Liver (tissue), 3 donors: Measurements from ENCODE around the gene FOXK1.

Source experiments
- CTCF ChIP-seq: fragments of 150-350 bp; IDR thresholded peaks from 2 replicates; pipeline ENCODE4 v1.5.1; 2017; ENCODE audit warnings: improper control_type of control experiment, low read depth, low read length; ENCODE audit not compliant: missing input control
- HNF4G ChIP-seq: IDR thresholded peaks from 2 replicates; pipeline ENCODE4 v1.6.1; 2016; ENCODE audit warnings: antibody characterized with exemption
- MAX ChIP-seq: IDR thresholded peaks from 2 replicates; pipeline ENCODE4 v1.6.1; 2016; ENCODE audit warnings: antibody characterized with exemption
- RXRA ChIP-seq, 2 donors: IDR thresholded peaks; 2 replicates each; pipeline ENCODE4 v1.6.1; 2017 to 2018; ENCODE audit warnings: antibody characterized with exemption in 2 of 2, mild to moderate bottlenecking in 1 of 2
- TAF1 ChIP-seq: conservative IDR thresholded peaks from 2 replicates; pipeline ENCODE4 v1.6.1; 2016; ENCODE audit warnings: antibody characterized with exemption, mild to moderate bottlenecking
- donor health status: healthy.
- donor health status: healthy.

GRCh38 chr7:4799508-4800268, 117.6 kb downstream of the FOXK1 start:
- TF ChIP-seq CTCF (no peak), MAX (no peak), TAF1 (no peak), RXRA (IDR thresholded peaks at IDR 0.05) (no peak), HNF4G (no peak)
